A673 (cell line): ENCODE results near the gene MAP7. TPM values are rescaled to one million over a fixed set of nuclear protein-coding genes. Genes with fewer than 3 reads are reported as not detected.

Experiments
- BruUV-seq: library from RNA; stranded (reverse); fragments of 400-500 nt; replicated peaks from 2 replicates; lab custom pipeline; 2021; lab: Mats Ljungman, UMichigan
- CTCF ChIA-PET: fragments of 300-600 bp; sonication (Branson Sonifier 250); formaldehyde crosslinking; loops from one replicate; lab custom pipeline; 2022; ENCODE audit warnings: antibody characterized with exemption; lab: Charles Lee
- POLR2A ChIA-PET: fragments of 300-600 bp; sonication (Branson Sonifier 250); formaldehyde crosslinking; loops from one replicate; lab custom pipeline; 2022; ENCODE audit warnings: antibody characterized with exemption; ENCODE audit not compliant: low non-redundant PET; lab: Charles Lee
- DNase-seq: peaks from one replicate; pipeline ENCODE4 v3.0.0-alpha.2; 2015; ENCODE audit warnings: low spot score
- H3K27ac ChIP-seq: fragments of 200-600 bp; sonication (generic); 2 replicates; pipeline ENCODE4 v1.5.1; 2016; ENCODE audit warnings: mixed run types, low read depth, mild to moderate bottlenecking, mixed read lengths, antibody characterized with exemption, low read length; ENCODE audit not compliant: poor library complexity, severe bottlenecking
- H3K27me3 ChIP-seq: fragments of 200-600 bp; sonication (generic); replicated peaks from 2 replicates; pipeline ENCODE4 v1.6.1; 2017; ENCODE audit warnings: mixed run types, low read depth, mild to moderate bottlenecking, mixed read lengths, antibody characterized with exemption, low read length; ENCODE audit not compliant: insufficient read depth, poor library complexity
- H3K36me3 ChIP-seq: fragments of 200-600 bp; sonication (generic); 2 replicates; pipeline ENCODE4 v1.6.1; 2016; ENCODE audit warnings: mixed run types, mild to moderate bottlenecking, mixed read lengths, antibody characterized with exemption, low read length; ENCODE audit not compliant: insufficient read depth, poor library complexity, severe bottlenecking
- H3K4me1 ChIP-seq: fragments of 200-600 bp; sonication (generic); 2 replicates; pipeline ENCODE4 v1.6.1; 2017; ENCODE audit warnings: mixed run types, mild to moderate bottlenecking, mixed read lengths, antibody characterized with exemption, low read length; ENCODE audit not compliant: insufficient read depth, poor library complexity, severe bottlenecking
- H3K4me3 ChIP-seq: fragments of 200-600 bp; sonication (generic); 2 replicates; pipeline ENCODE4 v1.5.1; 2016; ENCODE audit warnings: low read depth, mixed run types, mild to moderate bottlenecking, mixed read lengths, low read length; ENCODE audit not compliant: poor library complexity, severe bottlenecking
- H3K9me3 ChIP-seq: fragments of 200-600 bp; sonication (generic); 2 replicates; pipeline ENCODE4 v1.6.1; 2016; ENCODE audit warnings: mixed run types, low read depth, mild to moderate bottlenecking, mixed read lengths, antibody characterized with exemption, low read length; ENCODE audit not compliant: poor library complexity, severe bottlenecking
- CTCF ChIP-seq: fragments of 300-800, 200-600 bp; sonication (generic); conservative IDR thresholded peaks from 2 replicates; pipeline ENCODE4 v1.5.1; 2017; ENCODE audit warnings: low read depth, mild to moderate bottlenecking, antibody characterized with exemption, low read length, moderate library complexity, mixed read lengths
- EZH2 ChIP-seq: fragments of 200-600 bp; sonication (generic); IDR thresholded peaks from 2 replicates; pipeline ENCODE4 v1.6.1; 2017; ENCODE audit warnings: borderline replicate concordance, low read depth, mild to moderate bottlenecking, mixed read lengths, antibody characterized with exemption, low read length; ENCODE audit not compliant: poor library complexity, severe bottlenecking
- intact Hi-C: fragments of 100-400 bp; cut with micrococcal nuclease; formaldehyde crosslinking; loops from one replicate; pipeline ENCODE4 v1.10.0; 2022; ENCODE audit not compliant: unreplicated experiment
- total RNA-seq: library from RNA; stranded (reverse); gene quantifications from 2 replicates; pipeline ENCODE4 v1.2.3, GENCODE V29; 2021

The MAP7 gene
- total RNA-seq, 1 experiment from 2014 or later: 0.09 TPM

GRCh38 chr6:136365776-136366354 lies 184.4 kb downstream of the MAP7 start:
- Histone ChIP-seq H3K9me3 (no peaks in the 10 kb centered on the region), H3K27me3 (peaks cover 5% of the 10 kb centered on the region), H3K4me3 (no peak overlapping the region), H3K27ac (no peak overlapping the region), H3K36me3 (no peaks in the 10 kb centered on the region), H3K4me1 (no peaks in the 10 kb centered on the region)
- no peak for DNase-seq
- ChIA-PET POLR2A (no interaction called here), CTCF (no interaction called here)
- intact Hi-C loops: no loop called here
- no TSS peak for BruUV-seq
- TF ChIP-seq EZH2 (no peak), CTCF (no peak)

- ChIA-PET POLR2A (no interaction called here), CTCF (interaction anchor here (0.5 kb wide), 1 partner anchor 429 kb away, joined by 7 read pairs; no protein-coding TSS in a partner anchor)
- Histone ChIP-seq H3K27me3 (no peaks in the 10 kb centered on the region), H3K36me3 (no peaks in the 10 kb centered on the region), H3K4me3 (no peak overlapping the region), H3K4me1 (no peaks in the 10 kb centered on the region), H3K27ac (no peak overlapping the region), H3K9me3 (no peaks in the 10 kb centered on the region)
- DNase-seq: no peak
- intact Hi-C loops: no loop called here
- TF ChIP-seq EZH2 (no peak), CTCF (no peak)
- no TSS peak for BruUV-seq
Observed at GRCh38 chr6:136362421-136363356, 187.5 kb downstream of the MAP7 start.

GRCh38 chr6:136361787-136362186 lies 188.4 kb downstream of the MAP7 start:
- H3K4me1 ChIP-seq: no peaks in the 10 kb centered on the region
- TF ChIP-seq EZH2: no peak
- no peak for TF ChIP-seq CTCF
- BruUV-seq: no TSS peak
- DNase-seq: no peak
- H3K36me3 ChIP-seq: no peaks in the 10 kb centered on the region
- no peak overlapping the region for H3K4me3 ChIP-seq
- no peaks in the 10 kb centered on the region for H3K9me3 ChIP-seq
- no peaks in the 10 kb centered on the region for H3K27me3 ChIP-seq
- intact Hi-C loops: no loop called here
- POLR2A ChIA-PET: no interaction called here
- no peak overlapping the region for H3K27ac ChIP-seq
- CTCF ChIA-PET: no interaction called here
